ENCODE data around the gene MPG. TPM values are rescaled to one million over a fixed set of nuclear protein-coding genes. Genes with fewer than 3 reads are reported as not detected.
"Not testable (repeated sequence)": the region's sequence is repeated elsewhere in the genome, so short reads cannot be mapped to it uniquely, and the experiment has no call there.

The MPG gene
- 22.7 to 46.8 TPM (median 26.9 TPM) in 3 replicates for polyA plus RNA-seq
- 6.9 TPM for polyA plus RNA-seq (2011; ENCODE audit: low read depth)
- polyA plus RNA-seq (2011; cell fraction: cytosol; rRNA removed) = 18.8 and 57.3 TPM in 2 replicates
- 16.3 and 22.6 TPM in 2 replicates for polyA plus RNA-seq (2011; cell fraction: nucleus; rRNA removed)
- polyA plus RNA-seq (2012; ENCODE audit: low replicate concordance) = 23.3 and 36.4 TPM in 2 replicates
- polyA minus RNA-seq = 10.4 to 17.2 TPM (median 13.6 TPM) in 3 replicates
- polyA minus RNA-seq (2011; cell fraction: cytosol; rRNA and poly(A)+ RNA removed) = 62.7 TPM
- 11.1 and 13.0 TPM in 2 replicates for polyA minus RNA-seq (2011; cell fraction: nucleus; rRNA and poly(A)+ RNA removed)

- TF ChIP-seq CTCF (optimal IDR thresholded peaks at IDR 0.05 in 1 of 3, IDR thresholded peaks at IDR 0.05 in 1 of 3, conservative IDR thresholded peaks at IDR 0.05 in 1 of 3; ENCODE audit: extremely low read depth in 1 of 3, insufficient read depth in 2 of 3, low read length in 3 of 3) (no peak), EZH2 (IDR thresholded peaks at IDR 0.05; ENCODE audit: low read length) (no peak)
- Histone ChIP-seq H3K9ac (ENCODE audit: control insufficient read depth, extremely low read depth, insufficient read depth, low read length) (peak within 1 kb of the TSS; percentile 83), H3K27ac (ENCODE audit: control insufficient read depth, insufficient read depth, low read length) (peak within 1 kb of the TSS; percentile 66), H3K4me1 (ENCODE audit: control insufficient read depth, extremely low read depth, insufficient read depth, low read length) (peaks cover 33% of the 10 kb centered on the region), H3K4me3 (ENCODE audit: control insufficient read depth in 2 of 3, extremely low read depth in 1 of 3, insufficient read depth in 2 of 3, low read depth in 1 of 3, low read length in 3 of 3) (peak within 1 kb of the TSS; percentile 76 to 82 (median 82)), H3K27me3 (ENCODE audit: control insufficient read depth, extremely low read depth, insufficient read depth, low read length) (no peaks in the 10 kb centered on the region), H3K9me3 (ENCODE audit: control insufficient read depth, low read depth, low read length) (no peaks in the 10 kb centered on the region), H3K79me2 (ENCODE audit: control insufficient read depth, insufficient read depth, low read length) (peaks cover 3% of the 10 kb centered on the region), H3K36me3 (ENCODE audit: control insufficient read depth in 2 of 2, extremely low read depth in 1 of 2, insufficient read depth in 2 of 2, low read length in 2 of 2) (peaks cover 0 to 15% of the 10 kb centered on the region in 2 experiments), H2AFZ (ENCODE audit: control insufficient read depth, low read length) (no peak within 1 kb of the TSS), H3K4me2 (ENCODE audit: control insufficient read depth, extremely low read depth, insufficient read depth, low read depth, low read length) (peak within 1 kb of the TSS; percentile 95), H3K9me1 (ENCODE audit: control insufficient read depth, extremely low read depth, insufficient read depth, low read length) (peaks cover 2% of the 10 kb centered on the region), H4K20me1 (ENCODE audit: control insufficient read depth, extremely low read depth, insufficient read depth, low read length) (no peaks in the 10 kb centered on the region)
- dilution Hi-C loops (cut with MboI; ENCODE audit: extremely low pct_ligation_motif_present, low sequenced_read_pairs) = no loop called here
- FAIRE-seq = no peak
- DNase-seq (ENCODE audit: low read depth, low spot score) = no peak
These were observed at the start of gene MPG for GRCh38 chr16:77807-78443. Gene MPG, plus strand, starts transcription at chr16:78225. Its CDS starts 85 bp downstream, at chr16:78310.

GRCh38 chr16:30627-31026, 47.4 kb upstream of the MPG start:
- FAIRE-seq; H4K20me1 ChIP-seq (ENCODE audit: control insufficient read depth, extremely low read depth, insufficient read depth, low read length); H2AFZ ChIP-seq (ENCODE audit: control insufficient read depth, low read length); H3K79me2 ChIP-seq (ENCODE audit: control insufficient read depth, insufficient read depth, low read length); H3K4me3 ChIP-seq (ENCODE audit: control insufficient read depth in 2 of 3, extremely low read depth in 1 of 3, insufficient read depth in 2 of 3, low read depth in 1 of 3, low read length in 3 of 3); H3K9ac ChIP-seq (ENCODE audit: control insufficient read depth, extremely low read depth, insufficient read depth, low read length); H3K27ac ChIP-seq (ENCODE audit: control insufficient read depth, insufficient read depth, low read length); H3K9me3 ChIP-seq (ENCODE audit: control insufficient read depth, low read depth, low read length); H3K36me3 ChIP-seq (ENCODE audit: control insufficient read depth in 2 of 2, extremely low read depth in 1 of 2, insufficient read depth in 2 of 2, low read length in 2 of 2); H3K4me1 ChIP-seq (ENCODE audit: control insufficient read depth, extremely low read depth, insufficient read depth, low read length); H3K9me1 ChIP-seq (ENCODE audit: control insufficient read depth, extremely low read depth, insufficient read depth, low read length); dilution Hi-C loops (cut with MboI; ENCODE audit: extremely low pct_ligation_motif_present, low sequenced_read_pairs); H3K27me3 ChIP-seq (ENCODE audit: control insufficient read depth, extremely low read depth, insufficient read depth, low read length); H3K4me2 ChIP-seq (ENCODE audit: control insufficient read depth, extremely low read depth, insufficient read depth, low read depth, low read length); DNase-seq (ENCODE audit: low read depth, low spot score): not testable (repeated sequence)

- FAIRE-seq; H3K9ac ChIP-seq (ENCODE audit: control insufficient read depth, extremely low read depth, insufficient read depth, low read length); H3K9me1 ChIP-seq (ENCODE audit: control insufficient read depth, extremely low read depth, insufficient read depth, low read length); H3K4me2 ChIP-seq (ENCODE audit: control insufficient read depth, extremely low read depth, insufficient read depth, low read depth, low read length); H3K27me3 ChIP-seq (ENCODE audit: control insufficient read depth, extremely low read depth, insufficient read depth, low read length); H3K4me1 ChIP-seq (ENCODE audit: control insufficient read depth, extremely low read depth, insufficient read depth, low read length); H4K20me1 ChIP-seq (ENCODE audit: control insufficient read depth, extremely low read depth, insufficient read depth, low read length); DNase-seq (ENCODE audit: low read depth, low spot score); H2AFZ ChIP-seq (ENCODE audit: control insufficient read depth, low read length); H3K79me2 ChIP-seq (ENCODE audit: control insufficient read depth, insufficient read depth, low read length); H3K36me3 ChIP-seq (ENCODE audit: control insufficient read depth in 2 of 2, extremely low read depth in 1 of 2, insufficient read depth in 2 of 2, low read length in 2 of 2); H3K27ac ChIP-seq (ENCODE audit: control insufficient read depth, insufficient read depth, low read length); H3K4me3 ChIP-seq (ENCODE audit: control insufficient read depth in 2 of 3, extremely low read depth in 1 of 3, insufficient read depth in 2 of 3, low read depth in 1 of 3, low read length in 3 of 3); dilution Hi-C loops (cut with MboI; ENCODE audit: extremely low pct_ligation_motif_present, low sequenced_read_pairs); H3K9me3 ChIP-seq (ENCODE audit: control insufficient read depth, low read depth, low read length): not testable (repeated sequence)
These were observed 44.7 kb upstream of the MPG start for GRCh38 chr16:33154-33876.

Measured in keratinocyte (primary cell).